SK-N-MC (cell line): Measurements from ENCODE around the gene ELOB.

Experiments used
- EZH2 ChIP-seq: fragments of 200-600 bp; sonication (generic); IDR thresholded peaks from one replicate; pipeline ENCODE4 v1.6.1; 2017; ENCODE audit warnings: antibody characterized with exemption
- POLR2AphosphoS5 ChIP-seq: IDR thresholded peaks from 2 replicates; pipeline ENCODE4 v1.6.1; 2012; ENCODE audit warnings: mild to moderate bottlenecking, low read depth, low read length, borderline replicate concordance

DNA sequence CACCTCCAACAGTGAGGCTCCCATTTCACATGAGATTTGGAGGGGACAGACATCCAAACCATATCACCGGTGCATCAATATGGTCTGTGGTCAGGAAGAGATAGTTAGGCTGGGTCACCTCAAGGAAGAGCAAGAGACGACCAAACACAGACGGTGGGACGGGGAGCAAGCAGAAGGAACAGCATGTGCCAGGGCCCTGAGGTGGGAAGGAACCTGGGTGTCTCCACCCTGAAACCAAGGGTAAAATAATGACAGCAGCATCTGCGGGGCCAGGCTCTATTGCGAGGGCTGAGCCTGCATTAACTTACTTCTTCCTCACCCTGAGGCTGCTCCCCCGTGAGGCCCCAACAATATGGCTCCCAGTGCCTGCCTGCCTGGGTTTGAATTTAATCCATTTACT is 31.1 kb upstream of the ELOB start:
- TF ChIP-seq POLR2AphosphoS5 (no peak), EZH2 (no peak)
